Omental fat pad (tissue), 4 donors: ENCODE measurements around the gene PLPPR5. TPM values are rescaled to one million over a fixed set of nuclear protein-coding genes. Genes with fewer than 3 reads are reported as not detected.

ENCODE experiments used
- ATAC-seq: fragments of 150-250 bp; one replicate; pipeline ENCODE4 v1.9.1; 2016; ENCODE audit warnings: mild to moderate bottlenecking, moderate library complexity; ENCODE audit not compliant: low FRiP score
- DNase-seq: peaks from one replicate; pipeline ENCODE4 v3.0.0-alpha.2; 2019; ENCODE audit warnings: low spot score
- total RNA-seq, 4 donors: library from RNA; depleted of rRNA; stranded (reverse); fragments of >200 nt; gene quantifications; one replicate each; pipeline ENCODE4 v1.1.0, GENCODE V29; 2016
- TF ChIP-seq, protein P1 (sequence below), 3 donors: fragments of 450-650 bp; IDR thresholded peaks; one replicate each; pipeline ENCODE4 v1.5.1; 2016 to 2017; ENCODE audit warnings: antibody characterized with exemption in 3 of 3, mild to moderate bottlenecking in 3 of 3, moderate library complexity in 2 of 3

Gene PLPPR5
- total RNA-seq, 4 donors from 2014 or later = not detected

DNA sequence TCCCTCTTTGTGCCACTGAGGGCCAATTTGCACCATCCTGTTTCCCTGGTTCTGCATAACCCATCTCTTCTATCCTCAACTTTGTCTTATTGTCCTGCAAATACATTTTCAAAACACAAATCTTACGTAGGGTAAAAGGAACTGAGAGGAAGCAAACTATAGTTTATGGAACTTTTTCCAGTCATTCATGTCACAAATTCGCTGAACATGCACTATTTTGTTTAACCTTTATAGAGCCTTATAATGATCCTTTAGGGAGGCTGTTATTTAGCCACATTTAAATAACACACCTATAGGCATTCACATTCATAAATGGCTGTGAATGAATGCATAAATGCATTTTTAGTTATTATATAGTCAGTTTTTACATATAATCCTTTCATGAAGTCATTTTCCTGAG lies 85.0 kb downstream of the PLPPR5 start:
- DNase-seq = no peak
- ATAC-seq = no peak
- TF ChIP-seq, protein P1, sequence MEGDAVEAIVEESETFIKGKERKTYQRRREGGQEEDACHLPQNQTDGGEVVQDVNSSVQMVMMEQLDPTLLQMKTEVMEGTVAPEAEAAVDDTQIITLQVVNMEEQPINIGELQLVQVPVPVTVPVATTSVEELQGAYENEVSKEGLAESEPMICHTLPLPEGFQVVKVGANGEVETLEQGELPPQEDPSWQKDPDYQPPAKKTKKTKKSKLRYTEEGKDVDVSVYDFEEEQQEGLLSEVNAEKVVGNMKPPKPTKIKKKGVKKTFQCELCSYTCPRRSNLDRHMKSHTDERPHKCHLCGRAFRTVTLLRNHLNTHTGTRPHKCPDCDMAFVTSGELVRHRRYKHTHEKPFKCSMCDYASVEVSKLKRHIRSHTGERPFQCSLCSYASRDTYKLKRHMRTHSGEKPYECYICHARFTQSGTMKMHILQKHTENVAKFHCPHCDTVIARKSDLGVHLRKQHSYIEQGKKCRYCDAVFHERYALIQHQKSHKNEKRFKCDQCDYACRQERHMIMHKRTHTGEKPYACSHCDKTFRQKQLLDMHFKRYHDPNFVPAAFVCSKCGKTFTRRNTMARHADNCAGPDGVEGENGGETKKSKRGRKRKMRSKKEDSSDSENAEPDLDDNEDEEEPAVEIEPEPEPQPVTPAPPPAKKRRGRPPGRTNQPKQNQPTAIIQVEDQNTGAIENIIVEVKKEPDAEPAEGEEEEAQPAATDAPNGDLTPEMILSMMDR (IDR thresholded peaks at IDR 0.05) = no peak

DNA sequence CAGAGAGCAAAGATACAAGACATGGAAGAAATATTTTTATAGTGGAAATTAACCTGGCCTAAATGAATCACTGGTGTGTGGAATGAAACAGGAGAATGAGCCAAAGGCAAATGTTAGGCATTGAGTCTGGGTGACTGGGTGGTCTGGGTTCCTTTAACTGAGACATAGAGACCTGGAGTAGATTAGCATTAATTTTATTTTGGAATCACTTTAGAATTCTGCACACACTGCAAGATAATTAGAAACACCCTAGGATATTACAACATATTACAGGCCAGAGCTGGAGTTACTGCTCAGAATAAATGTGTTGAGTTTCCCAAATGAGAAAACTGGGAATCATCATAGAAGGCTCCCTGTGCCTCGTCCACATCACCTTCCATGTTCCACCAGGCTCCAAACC lies 85.5 kb downstream of the PLPPR5 start:
- ATAC-seq (no peak), DNase-seq (no peak)
- TF ChIP-seq, protein P1 (IDR thresholded peaks at IDR 0.05) = no peak

DNA sequence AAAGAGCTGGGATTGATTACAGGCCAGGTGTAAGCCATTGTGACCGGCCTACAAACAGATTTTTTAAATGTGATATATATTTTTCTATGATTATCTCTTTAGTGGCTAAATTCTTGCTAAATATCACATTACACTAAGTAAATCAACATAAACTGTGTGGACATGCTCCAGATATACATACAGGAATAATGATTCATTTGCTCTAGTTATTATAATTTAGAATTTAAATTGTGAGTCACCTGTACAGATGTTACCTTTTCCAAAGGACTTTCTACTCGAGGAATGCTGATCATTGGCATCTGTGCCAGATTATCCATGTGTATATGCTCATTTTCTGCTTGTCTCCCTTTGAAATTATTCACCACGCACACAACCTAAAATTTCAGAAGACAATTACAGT lies 90.1 kb downstream of the PLPPR5 start:
- TF ChIP-seq, protein P1 (IDR thresholded peaks at IDR 0.05) = no peak
- DNase-seq (no peak), ATAC-seq (no peak)

DNA sequence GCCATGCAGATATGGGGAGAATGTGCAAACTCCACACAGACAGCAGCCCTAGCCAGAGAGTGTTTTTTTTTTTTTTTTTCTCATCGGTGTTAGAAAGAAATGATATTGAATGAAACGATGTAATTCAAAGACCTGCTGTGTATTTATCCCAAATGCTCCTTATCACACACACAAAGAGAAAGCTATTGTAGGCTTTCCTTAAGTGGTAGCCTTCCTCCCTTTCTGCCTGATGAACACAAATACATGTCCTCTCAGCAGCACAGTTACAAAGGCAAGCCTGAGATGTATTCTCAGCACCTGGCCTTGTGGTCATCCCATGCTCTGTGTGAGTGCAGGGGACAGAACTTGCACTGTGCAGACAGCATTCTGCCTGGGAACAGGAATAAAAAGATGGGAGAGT lies 93.8 kb downstream of the PLPPR5 start:
- TF ChIP-seq, protein P1 (IDR thresholded peaks at IDR 0.05) = no peak
- DNase-seq (no peak), ATAC-seq (no peak)

DNA sequence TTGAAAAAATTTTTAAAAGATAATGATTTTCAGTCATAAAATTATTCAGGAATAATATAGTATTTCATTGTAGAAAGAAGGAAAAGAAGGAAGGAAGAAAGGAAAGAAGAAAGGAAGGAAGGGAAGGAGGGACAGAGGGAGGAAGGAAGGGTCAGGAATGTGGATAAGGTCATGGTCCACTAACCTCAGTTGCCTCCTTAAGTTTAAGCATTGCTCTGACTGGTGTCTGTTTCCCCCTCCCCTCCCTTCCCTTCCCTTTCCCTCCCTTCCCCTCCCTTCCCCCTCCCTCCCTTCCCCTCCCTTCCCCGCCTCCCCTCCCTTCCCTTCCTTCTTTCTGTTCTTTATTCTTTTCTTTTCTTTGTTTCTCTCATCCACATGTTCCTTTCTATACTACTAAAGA lies 95.7 kb downstream of the PLPPR5 start:
- ATAC-seq (no peak), DNase-seq (no peak)
- TF ChIP-seq, protein P1 (IDR thresholded peaks at IDR 0.05) = no peak

DNA sequence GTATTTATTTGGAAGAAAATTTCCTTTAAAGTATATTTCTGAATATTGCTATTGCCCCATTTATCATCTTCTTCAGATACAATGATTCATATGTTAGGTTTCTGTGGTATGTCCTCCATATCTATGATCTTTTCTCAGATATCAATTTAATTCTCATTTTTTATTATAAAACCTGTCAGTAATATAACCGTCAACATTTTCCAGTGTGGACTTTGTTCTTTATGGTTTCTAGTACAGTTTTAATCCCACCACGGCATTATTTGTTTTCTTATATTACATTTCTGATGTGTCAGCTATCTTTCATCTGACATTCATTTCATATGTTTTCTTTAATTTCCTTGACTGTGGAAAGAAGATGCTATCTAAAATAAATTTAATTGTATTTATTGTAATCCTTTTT lies 97.9 kb downstream of the PLPPR5 start:
- no peak for DNase-seq
- TF ChIP-seq, protein P1 (IDR thresholded peaks at IDR 0.05) = no peak
- no peak for ATAC-seq

DNA sequence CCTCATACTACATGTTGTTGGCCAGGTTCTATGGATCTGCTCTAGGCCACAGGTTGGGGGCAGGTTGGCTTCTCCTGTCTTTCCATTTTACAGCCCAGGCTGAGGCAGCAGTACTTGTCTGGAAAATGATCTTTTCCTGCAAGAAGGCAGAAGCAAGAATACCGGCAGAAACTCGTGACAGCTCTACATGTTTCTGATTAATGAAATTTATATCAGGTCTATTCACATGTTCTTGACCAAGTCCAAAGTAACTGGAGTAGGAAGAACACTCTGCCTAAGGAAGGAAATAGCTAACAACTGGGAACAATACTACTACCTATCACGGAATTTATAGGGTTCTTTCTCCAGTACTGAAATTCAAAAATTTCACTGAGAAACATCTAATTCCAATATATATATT lies 98.3 kb downstream of the PLPPR5 start:
- DNase-seq (no peak), ATAC-seq (no peak)
- TF ChIP-seq, protein P1 (IDR thresholded peaks at IDR 0.05) = no peak
